Gastrocnemius medialis (tissue), 4 donors: ENCODE results near the gene SQSTM1.

ENCODE experiments used
- POLR2A ChIP-seq, 2 donors: fragments of 450-650 bp; IDR thresholded peaks; one replicate each; pipeline ENCODE4 v1.6.1; 2017; ENCODE audit warnings: antibody characterized with exemption in 2 of 2, mild to moderate bottlenecking in 2 of 2, moderate library complexity in 2 of 2
- TF ChIP-seq, protein P1 (sequence below), 5 experiments: fragments of 450-650 bp in 3 of 5; fragments of 200-600 bp in 2 of 5; sonication (generic) in 2 of 5; IDR thresholded peaks in 4 of 5; conservative IDR thresholded peaks in 1 of 5; 1 replicate in 4 of 5; 2 replicates in 1 of 5; pipeline ENCODE4 v1.5.1; 2016 to 2019; ENCODE audit warnings: antibody characterized with exemption in 5 of 5, mild to moderate bottlenecking in 3 of 5, moderate library complexity in 3 of 5

DNA sequence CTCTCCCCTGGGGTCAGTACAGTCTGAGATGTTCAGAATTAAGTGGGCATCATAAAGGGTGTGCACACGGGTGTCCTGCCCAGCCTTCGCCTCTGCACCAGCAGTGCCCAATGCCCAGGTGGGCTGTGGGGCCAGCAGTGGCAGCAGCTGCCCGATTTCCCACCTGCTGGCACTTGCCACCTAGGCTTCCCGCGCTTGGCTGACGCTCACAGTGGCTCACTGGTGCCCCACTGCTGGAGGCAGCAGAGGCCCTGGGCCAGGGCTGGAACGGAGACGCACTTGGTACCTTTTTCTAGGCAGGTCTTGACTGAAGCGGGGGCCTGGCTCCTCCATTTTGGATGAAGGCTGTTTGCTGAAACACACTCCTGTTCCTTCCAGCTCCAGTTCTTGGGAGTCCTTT, 20.9 kb downstream of the SQSTM1 start:
- no peak for TF ChIP-seq POLR2A (IDR thresholded peaks at IDR 0.05)
- TF ChIP-seq, protein P1, sequence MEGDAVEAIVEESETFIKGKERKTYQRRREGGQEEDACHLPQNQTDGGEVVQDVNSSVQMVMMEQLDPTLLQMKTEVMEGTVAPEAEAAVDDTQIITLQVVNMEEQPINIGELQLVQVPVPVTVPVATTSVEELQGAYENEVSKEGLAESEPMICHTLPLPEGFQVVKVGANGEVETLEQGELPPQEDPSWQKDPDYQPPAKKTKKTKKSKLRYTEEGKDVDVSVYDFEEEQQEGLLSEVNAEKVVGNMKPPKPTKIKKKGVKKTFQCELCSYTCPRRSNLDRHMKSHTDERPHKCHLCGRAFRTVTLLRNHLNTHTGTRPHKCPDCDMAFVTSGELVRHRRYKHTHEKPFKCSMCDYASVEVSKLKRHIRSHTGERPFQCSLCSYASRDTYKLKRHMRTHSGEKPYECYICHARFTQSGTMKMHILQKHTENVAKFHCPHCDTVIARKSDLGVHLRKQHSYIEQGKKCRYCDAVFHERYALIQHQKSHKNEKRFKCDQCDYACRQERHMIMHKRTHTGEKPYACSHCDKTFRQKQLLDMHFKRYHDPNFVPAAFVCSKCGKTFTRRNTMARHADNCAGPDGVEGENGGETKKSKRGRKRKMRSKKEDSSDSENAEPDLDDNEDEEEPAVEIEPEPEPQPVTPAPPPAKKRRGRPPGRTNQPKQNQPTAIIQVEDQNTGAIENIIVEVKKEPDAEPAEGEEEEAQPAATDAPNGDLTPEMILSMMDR (IDR thresholded peaks at IDR 0.05 in 4 of 5, conservative IDR thresholded peaks at IDR 0.05 in 1 of 5): no peak
